Measurements from ENCODE around the gene PRB4. TPM values are rescaled to one million over a fixed set of nuclear protein-coding genes. Genes with fewer than 3 reads are reported as not detected.

PRB4 gene
- total and polyA plus RNA-seq, 4 experiments from 2014 or later = not detected

DNA sequence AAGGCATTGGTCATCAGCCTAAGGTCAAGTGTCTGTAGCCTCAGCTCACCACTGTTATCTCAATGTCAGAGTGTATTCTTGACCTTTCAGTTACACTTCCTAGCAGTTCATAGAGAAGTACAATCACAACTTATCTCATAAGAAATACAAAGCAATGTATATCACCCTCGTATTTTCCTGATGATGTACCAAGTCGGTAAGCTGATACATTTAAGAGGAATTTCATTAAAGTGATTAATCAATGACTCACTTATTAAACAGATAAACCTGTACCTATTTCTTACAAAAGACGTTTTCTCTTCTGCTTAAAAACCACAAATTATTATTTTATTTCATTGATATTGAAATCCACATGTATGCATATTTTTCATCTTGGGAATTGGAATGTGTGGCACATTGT, 36.8 kb downstream of the PRB4 start:
- ChIA-PET CTCF (ENCODE audit: partially characterized antibody) (no interaction called here), POLR2A (ENCODE audit: partially characterized antibody) (no interaction called here)
- Histone ChIP-seq H3K4me3 (ENCODE audit: low read length in 2 of 2) (no peak overlapping the region), H3K4me1 (ENCODE audit: insufficient read depth, low read length) (no peaks in the 10 kb centered on the region), H3K9me3 (ENCODE audit: control insufficient read depth in 1 of 2, low read length in 2 of 2) (no peaks in the 10 kb centered on the region), H3K36me3 (ENCODE audit: insufficient read depth, low read length) (no peaks in the 10 kb centered on the region), H3K27me3 (ENCODE audit: insufficient read depth, low read length) (no peaks in the 10 kb centered on the region), H3K27ac (ENCODE audit: low read depth, low read length) (no peak overlapping the region)
- H3K27me3 Mint-ChIP-seq = no peaks in the 10 kb centered on the region
- H3K4me3 Mint-ChIP-seq = no peak overlapping the region
- H3K36me3 Mint-ChIP-seq = peaks cover 0 to 6% of the 10 kb centered on the region in 2 donors
- no peaks in the 10 kb centered on the region for H3K4me1 Mint-ChIP-seq
- intact Hi-C loops (cut with micrococcal nuclease) = no loop called here
- H3K9me3 Mint-ChIP-seq = no peaks in the 10 kb centered on the region
- DNase-seq = no peak
- no peak overlapping the region for H3K27ac Mint-ChIP-seq

DNA sequence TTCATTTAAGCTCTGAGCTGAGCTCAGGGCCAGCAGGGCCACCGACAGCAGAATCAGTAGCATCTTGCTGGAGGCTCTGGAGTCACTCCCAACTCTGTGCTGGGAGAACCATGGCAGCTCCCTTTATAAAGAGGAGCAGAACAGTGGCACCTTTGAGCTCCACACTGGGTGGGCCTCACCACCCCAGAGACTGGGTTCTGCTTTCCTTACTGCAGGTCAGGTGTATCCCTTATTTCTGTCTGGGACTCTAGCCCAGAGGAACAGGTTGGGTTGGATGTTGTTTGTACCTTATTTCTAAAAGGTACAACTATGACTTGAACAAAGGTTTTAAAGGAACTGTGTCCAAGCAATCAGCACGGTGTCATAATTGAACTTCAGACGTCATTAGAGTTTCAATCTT, 40.6 kb downstream of the PRB4 start, which contains the start of gene PRB3:
PRB3 (minus strand) TSS at position 101 of the 400 bp plus-strand sequence; CDS start at position 63, 38 bp downstream.
- no peaks in the 10 kb centered on the region for H3K9me3 ChIP-seq (ENCODE audit: control insufficient read depth in 1 of 2, low read length in 2 of 2)
- H3K4me1 Mint-ChIP-seq = no peaks in the 10 kb centered on the region
- intact Hi-C loops (cut with micrococcal nuclease) = no loop called here
- H3K4me3 ChIP-seq (ENCODE audit: low read length in 2 of 2) = no peak within 1 kb of the TSS
- peaks cover 0 to 4% (median 0%) of the 10 kb centered on the region in 8 donors for H3K9me3 Mint-ChIP-seq
- no peaks in the 10 kb centered on the region for H3K36me3 ChIP-seq (ENCODE audit: insufficient read depth, low read length)
- no peak within 1 kb of the TSS for H3K27ac Mint-ChIP-seq
- no peak within 1 kb of the TSS for H3K27ac ChIP-seq (ENCODE audit: low read depth, low read length)
- H3K4me1 ChIP-seq (ENCODE audit: insufficient read depth, low read length) = no peaks in the 10 kb centered on the region
- H3K4me3 Mint-ChIP-seq = no peak within 1 kb of the TSS
- ChIA-PET CTCF (ENCODE audit: partially characterized antibody) (no interaction called here), POLR2A (ENCODE audit: partially characterized antibody) (no interaction called here)
- no peak for DNase-seq
- H3K36me3 Mint-ChIP-seq = peaks cover 0 to 3% of the 10 kb centered on the region in 2 donors
- no peaks in the 10 kb centered on the region for H3K27me3 ChIP-seq (ENCODE audit: insufficient read depth, low read length)
- no peaks in the 10 kb centered on the region for H3K27me3 Mint-ChIP-seq

DNA sequence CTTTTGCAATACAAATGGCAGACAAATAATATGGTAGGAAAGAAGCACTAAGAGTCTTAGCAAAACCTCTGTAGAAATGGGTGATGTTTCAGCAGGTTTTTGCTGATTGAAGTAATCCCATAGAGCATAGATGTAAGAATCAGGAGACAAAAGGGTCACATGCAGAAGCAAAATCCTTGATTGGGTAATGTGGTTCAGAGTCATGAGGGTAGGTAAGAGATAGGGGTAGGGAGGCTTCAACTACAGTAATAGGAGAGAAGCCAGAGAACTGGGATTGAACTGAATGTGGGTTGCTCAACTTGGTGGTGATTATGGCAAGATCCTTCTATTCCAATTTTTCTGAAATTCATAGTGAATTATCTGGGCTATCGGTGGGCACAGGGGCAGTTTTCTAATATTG, 45.7 kb downstream of the PRB4 start:
- Mint-ChIP-seq H3K36me3 (peaks cover 1 to 7% of the 10 kb centered on the region in 2 donors), H3K27me3 (no peaks in the 10 kb centered on the region), H3K4me1 (no peaks in the 10 kb centered on the region), H3K9me3 (peaks cover 0 to 36% (median 25%) of the 10 kb centered on the region in 8 donors), H3K27ac (no peak overlapping the region), H3K4me3 (no peak overlapping the region)
- H3K4me3 ChIP-seq (ENCODE audit: low read length in 2 of 2) = no peak overlapping the region
- intact Hi-C loops (cut with micrococcal nuclease) = no loop called here
- POLR2A ChIA-PET (ENCODE audit: partially characterized antibody) = no interaction called here
- H3K36me3 ChIP-seq (ENCODE audit: insufficient read depth, low read length) = no peaks in the 10 kb centered on the region
- H3K27me3 ChIP-seq (ENCODE audit: insufficient read depth, low read length) = no peaks in the 10 kb centered on the region
- H3K9me3 ChIP-seq (ENCODE audit: control insufficient read depth in 1 of 2, low read length in 2 of 2) = no peaks in the 10 kb centered on the region
- CTCF ChIA-PET (ENCODE audit: partially characterized antibody) = no interaction called here
- H3K27ac ChIP-seq (ENCODE audit: low read depth, low read length) = no peak overlapping the region
- DNase-seq = no peak
- no peaks in the 10 kb centered on the region for H3K4me1 ChIP-seq (ENCODE audit: insufficient read depth, low read length)

Other genes starting within 250 kb of the PRB4 start
- 1 to 10 TPM; 1.1 to 1.3 TPM for gene TAS2R46, start 248.1 kb downstream of the PRB4 start, total RNA-seq
- under 1 TPM in 1 of 2 donors, not detected in 1; 0.22 TPM for gene TAS2R46, start 248.1 kb downstream of the PRB4 start, polyA plus RNA-seq
- gene TAS2R43, start 218.1 kb downstream of the PRB4 start, total RNA-seq = under 1 TPM; 0.35 to 0.67 TPM
- under 1 TPM in 1 of 2 donors, not detected in 1; 0.20 TPM for gene TAS2R43, start 218.1 kb downstream of the PRB4 start, polyA plus RNA-seq
- gene TAS2R30, start 175.8 kb downstream of the PRB4 start, total RNA-seq = 1 to 10 TPM; 2.9 to 3.8 TPM
- not detected for gene TAS2R30, start 175.8 kb downstream of the PRB4 start, polyA plus RNA-seq
- 10 to 100 TPM; 11.6 to 11.9 TPM for gene SMIM10L1, start 139.2 kb downstream of the PRB4 start, total RNA-seq
- gene SMIM10L1, start 139.2 kb downstream of the PRB4 start, polyA plus RNA-seq = 10 to 100 TPM in 1 of 2 donors, 1 to 10 TPM in 1; 8.0 to 15.2 TPM
- not detected for gene TAS2R42, start 123.5 kb downstream of the PRB4 start, total RNA-seq
- gene TAS2R42, start 123.5 kb downstream of the PRB4 start, polyA plus RNA-seq = not detected
- gene PRB3, start 40.7 kb downstream of the PRB4 start, total RNA-seq = not detected
- under 1 TPM; 0.17 to 0.66 TPM for gene PRB3, start 40.7 kb downstream of the PRB4 start, polyA plus RNA-seq
- gene PRB2, start 85.1 kb upstream of the PRB4 start, total RNA-seq = not detected
- gene PRB2, start 85.1 kb upstream of the PRB4 start, polyA plus RNA-seq = under 1 TPM in 1 of 2 donors, not detected in 1; 0.17 TPM